Type B pancreatic cell (in vitro differentiated cells): ENCODE data around the gene FMO1. TPM values are rescaled to one million over a fixed set of nuclear protein-coding genes. Genes with fewer than 3 reads are reported as not detected.

Experiments
- DNase-seq: peaks from one replicate; pipeline ENCODE4 v3.0.0; 2021; ENCODE audit warnings: mixed read lengths; ENCODE audit not compliant: unreplicated experiment; ENCODE audit errors: extremely low spot score
- H3K27ac Mint-ChIP-seq: 2 replicates; pipeline ENCODE4 v1.8.0; 2021; ENCODE audit warnings: mild to moderate bottlenecking, mixed read lengths
- H3K27me3 Mint-ChIP-seq: 2 replicates; pipeline ENCODE4 v1.8.0; 2021; ENCODE audit warnings: mixed read lengths
- H3K36me3 Mint-ChIP-seq: 2 replicates; pipeline ENCODE4 v1.8.0; 2021; ENCODE audit warnings: mixed read lengths
- H3K4me1 Mint-ChIP-seq: one replicate; pipeline ENCODE4 v1.8.0; 2021; ENCODE audit warnings: mixed read lengths; ENCODE audit not compliant: unreplicated experiment
- H3K4me3 Mint-ChIP-seq: 2 replicates; pipeline ENCODE4 v1.8.0; 2021; ENCODE audit warnings: mild to moderate bottlenecking, mixed read lengths
- H3K9me3 Mint-ChIP-seq: 2 replicates; pipeline ENCODE4 v1.8.0; 2021; ENCODE audit warnings: mixed read lengths
- total RNA-seq: library from RNA; stranded (reverse); gene quantifications from 2 replicates; pipeline ENCODE4 v1.2.1, GENCODE V29; 2021; ENCODE audit warnings: low replicate concordance
- TF ChIP-seq, protein P1 (sequence below): fragments of 200-600 bp; sonication (generic); conservative IDR thresholded peaks from 2 replicates; pipeline ENCODE4 v1.5.0; 2021; ENCODE audit warnings: antibody characterized with exemption, mild to moderate bottlenecking

The FMO1 gene
- total RNA-seq, 1 donor from 2014 or later = 1.8 TPM

GRCh38 chr1:171258943-171259342 lies 10.6 kb downstream of the FMO1 start:
- Mint-ChIP-seq H3K27ac (no peak overlapping the region), H3K4me1 (peaks cover 37% of the 10 kb centered on the region), H3K36me3 (no peaks in the 10 kb centered on the region), H3K9me3 (no peaks in the 10 kb centered on the region), H3K27me3 (peaks cover 12% of the 10 kb centered on the region), H3K4me3 (no peak overlapping the region)
- no peak for DNase-seq
- TF ChIP-seq, protein P1, sequence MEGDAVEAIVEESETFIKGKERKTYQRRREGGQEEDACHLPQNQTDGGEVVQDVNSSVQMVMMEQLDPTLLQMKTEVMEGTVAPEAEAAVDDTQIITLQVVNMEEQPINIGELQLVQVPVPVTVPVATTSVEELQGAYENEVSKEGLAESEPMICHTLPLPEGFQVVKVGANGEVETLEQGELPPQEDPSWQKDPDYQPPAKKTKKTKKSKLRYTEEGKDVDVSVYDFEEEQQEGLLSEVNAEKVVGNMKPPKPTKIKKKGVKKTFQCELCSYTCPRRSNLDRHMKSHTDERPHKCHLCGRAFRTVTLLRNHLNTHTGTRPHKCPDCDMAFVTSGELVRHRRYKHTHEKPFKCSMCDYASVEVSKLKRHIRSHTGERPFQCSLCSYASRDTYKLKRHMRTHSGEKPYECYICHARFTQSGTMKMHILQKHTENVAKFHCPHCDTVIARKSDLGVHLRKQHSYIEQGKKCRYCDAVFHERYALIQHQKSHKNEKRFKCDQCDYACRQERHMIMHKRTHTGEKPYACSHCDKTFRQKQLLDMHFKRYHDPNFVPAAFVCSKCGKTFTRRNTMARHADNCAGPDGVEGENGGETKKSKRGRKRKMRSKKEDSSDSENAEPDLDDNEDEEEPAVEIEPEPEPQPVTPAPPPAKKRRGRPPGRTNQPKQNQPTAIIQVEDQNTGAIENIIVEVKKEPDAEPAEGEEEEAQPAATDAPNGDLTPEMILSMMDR = no peak

DNA sequence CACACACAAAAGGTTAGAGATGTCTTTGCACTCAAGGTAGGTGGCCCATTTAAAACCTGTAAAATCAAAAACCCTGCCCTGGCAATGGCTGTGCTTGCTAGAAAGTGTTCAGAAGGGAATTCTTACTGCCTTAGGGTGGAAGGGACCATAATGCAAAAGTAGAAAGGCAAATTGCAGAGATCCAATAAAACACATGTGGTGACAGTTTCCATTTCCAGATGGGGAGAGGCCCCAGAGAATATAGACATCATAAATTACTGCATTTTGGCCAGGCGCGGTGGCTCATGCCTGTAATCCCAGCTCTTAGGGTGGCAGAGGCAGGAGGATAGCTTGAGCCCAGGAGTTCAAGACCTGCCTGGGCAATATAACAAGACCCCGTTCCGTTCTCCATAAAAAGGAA lies 13.0 kb downstream of the FMO1 start:
- Mint-ChIP-seq H3K9me3 (no peaks in the 10 kb centered on the region), H3K27me3 (no peaks in the 10 kb centered on the region), H3K27ac (peak overlapping the region; percentile 35), H3K4me3 (no peak overlapping the region), H3K36me3 (no peaks in the 10 kb centered on the region), H3K4me1 (peaks cover 30% of the 10 kb centered on the region)
- DNase-seq = no peak
- TF ChIP-seq, protein P1 = no peak

GRCh38 chr1:171263901-171264300 lies 15.6 kb downstream of the FMO1 start:
- Mint-ChIP-seq H3K4me3 (no peak overlapping the region), H3K9me3 (no peaks in the 10 kb centered on the region), H3K36me3 (no peaks in the 10 kb centered on the region), H3K27ac (no peak overlapping the region), H3K27me3 (no peaks in the 10 kb centered on the region), H3K4me1 (peaks cover 22% of the 10 kb centered on the region)
- DNase-seq = no peak
- TF ChIP-seq, protein P1 = no peak

DNA sequence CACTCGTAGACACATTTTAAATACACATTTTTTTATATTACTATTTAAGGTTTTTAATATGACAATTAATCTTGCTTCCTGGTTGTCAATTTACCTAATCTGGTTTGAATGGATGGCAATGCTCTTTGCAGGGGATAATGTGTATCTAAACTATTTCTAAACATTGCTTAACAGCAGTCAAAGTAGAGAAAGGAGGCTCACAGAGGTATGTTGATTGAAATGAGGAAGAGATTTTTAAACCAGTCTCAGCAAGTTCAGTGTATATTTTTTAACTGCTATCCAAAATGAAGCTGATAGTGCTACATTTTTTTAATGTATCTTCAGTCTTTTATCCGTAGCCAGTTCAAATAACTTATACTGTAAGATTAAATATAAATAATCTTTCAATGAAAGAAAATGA lies 17.4 kb downstream of the FMO1 start:
- no peak for DNase-seq
- no peaks in the 10 kb centered on the region for H3K9me3 Mint-ChIP-seq
- H3K4me3 Mint-ChIP-seq = no peak overlapping the region
- peaks cover 22% of the 10 kb centered on the region for H3K4me1 Mint-ChIP-seq
- TF ChIP-seq, protein P1 = no peak
- H3K36me3 Mint-ChIP-seq = no peaks in the 10 kb centered on the region
- H3K27ac Mint-ChIP-seq = no peak overlapping the region
- H3K27me3 Mint-ChIP-seq = peaks cover 3% of the 10 kb centered on the region

DNA sequence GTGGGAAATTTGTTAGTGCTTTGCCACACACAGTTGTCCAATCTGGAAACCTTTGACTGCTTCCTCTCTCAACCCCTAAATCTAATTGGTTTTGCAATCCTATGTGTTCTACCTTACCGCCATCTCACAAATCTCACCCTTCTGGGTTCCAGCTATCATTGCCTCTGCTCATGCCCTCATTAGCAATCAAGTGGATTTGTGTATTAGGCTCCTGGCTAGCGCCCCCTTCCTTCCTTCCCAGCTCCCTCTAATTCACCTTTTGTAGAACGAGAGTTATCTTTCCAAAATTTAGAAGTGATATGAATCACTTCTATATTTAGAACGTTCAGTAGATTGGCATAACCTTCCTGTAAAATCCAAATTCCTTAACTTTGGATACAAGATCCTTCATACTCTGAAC lies 18.6 kb downstream of the FMO1 start:
- no peak for DNase-seq
- H3K4me1 Mint-ChIP-seq = peaks cover 14% of the 10 kb centered on the region
- TF ChIP-seq, protein P1 = no peak
- H3K27me3 Mint-ChIP-seq = peaks cover 6% of the 10 kb centered on the region
- H3K27ac Mint-ChIP-seq = no peak overlapping the region
- H3K4me3 Mint-ChIP-seq = no peak overlapping the region
- H3K36me3 Mint-ChIP-seq = no peaks in the 10 kb centered on the region
- H3K9me3 Mint-ChIP-seq = peaks cover 4% of the 10 kb centered on the region

DNA sequence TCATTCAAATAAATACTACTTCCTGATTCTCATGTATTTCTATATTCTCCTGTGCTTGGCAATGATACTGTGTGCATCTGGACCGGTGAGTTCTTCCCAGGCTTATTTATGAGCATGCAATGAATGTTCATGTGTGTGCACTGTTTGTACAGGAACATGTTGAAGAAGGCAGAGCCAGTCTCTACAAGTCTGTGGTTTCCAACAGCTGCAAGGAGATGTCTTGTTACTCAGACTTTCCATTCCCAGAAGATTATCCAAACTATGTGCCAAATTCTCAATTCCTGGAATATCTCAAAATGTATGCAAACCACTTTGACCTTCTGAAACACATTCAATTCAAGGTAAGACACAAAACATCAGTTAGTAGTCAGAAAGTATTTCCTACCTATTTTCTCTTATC lies 19.1 kb downstream of the FMO1 start:
- Mint-ChIP-seq H3K27ac (no peak overlapping the region), H3K9me3 (peaks cover 4% of the 10 kb centered on the region), H3K27me3 (peaks cover 6% of the 10 kb centered on the region), H3K36me3 (no peaks in the 10 kb centered on the region), H3K4me3 (no peak overlapping the region), H3K4me1 (peaks cover 14% of the 10 kb centered on the region)
- TF ChIP-seq, protein P1 = no peak
- no peak for DNase-seq
